Astrocyte (in vitro differentiated cells and primary cell): ENCODE data around the gene SPTAN1.

Experiments used
- CTCF ChIP-seq: IDR thresholded peaks from 2 replicates; pipeline ENCODE4 v1.5.1; 2011; ENCODE audit warnings: low read depth, mild to moderate bottlenecking, inconsistent platforms, low read length, moderate library complexity; ENCODE audit not compliant: insufficient read depth
- EZH2 ChIP-seq: IDR thresholded peaks from 2 replicates; pipeline ENCODE4 v1.6.1; 2012; ENCODE audit warnings: mild to moderate bottlenecking, low read length, inconsistent platforms; ENCODE audit not compliant: insufficient read depth

- TF ChIP-seq CTCF (no peak), EZH2 (no peak)
Observed at GRCh38 chr9:128546504-128546903, 5.9 kb upstream of the SPTAN1 start.
